Measurements from ENCODE around the gene ATG9B.

ATG9B gene

GRCh38 chr7:150977382-150978125, 46.7 kb downstream of the ATG9B start:
- no peak for DNase-seq

- no peak for DNase-seq
Observed at GRCh38 chr7:150976529-150977381, 47.5 kb downstream of the ATG9B start.

- no peak for DNase-seq
Observed at GRCh38 chr7:150975536-150976319, 48.6 kb downstream of the ATG9B start.

- peak; percentile 78 to 84 for DNase-seq
Observed at GRCh38 chr7:150974468-150975391, 49.6 kb downstream of the ATG9B start.

GRCh38 chr7:150973571-150974451, 50.5 kb downstream of the ATG9B start:
- no peak for DNase-seq

- no peak for DNase-seq
Observed at GRCh38 chr7:150972741-150973140, 51.6 kb downstream of the ATG9B start.

DNA sequence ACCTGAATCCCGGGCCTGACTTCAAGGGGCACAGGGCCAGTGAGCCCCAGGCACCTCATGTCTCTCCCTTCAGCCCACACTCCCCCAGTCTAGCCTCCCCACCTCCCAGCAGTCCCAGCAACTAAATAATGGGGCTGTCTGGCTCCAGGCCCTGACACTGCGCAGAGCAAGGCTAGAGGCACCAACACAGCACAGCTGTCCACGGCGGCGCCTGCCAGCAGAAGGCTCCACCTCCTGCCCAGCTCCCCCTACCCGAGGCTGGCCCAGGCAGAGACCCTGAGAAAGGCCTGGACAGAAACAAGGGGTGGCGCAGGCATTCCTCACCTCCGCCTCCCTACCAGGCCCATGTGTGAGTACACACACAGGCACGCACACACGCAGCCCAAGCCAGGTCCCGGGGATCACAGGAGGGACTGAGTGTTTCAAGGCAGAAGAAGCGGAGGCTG, 52.2 kb downstream of the ATG9B start:
- no peak for DNase-seq

DNA sequence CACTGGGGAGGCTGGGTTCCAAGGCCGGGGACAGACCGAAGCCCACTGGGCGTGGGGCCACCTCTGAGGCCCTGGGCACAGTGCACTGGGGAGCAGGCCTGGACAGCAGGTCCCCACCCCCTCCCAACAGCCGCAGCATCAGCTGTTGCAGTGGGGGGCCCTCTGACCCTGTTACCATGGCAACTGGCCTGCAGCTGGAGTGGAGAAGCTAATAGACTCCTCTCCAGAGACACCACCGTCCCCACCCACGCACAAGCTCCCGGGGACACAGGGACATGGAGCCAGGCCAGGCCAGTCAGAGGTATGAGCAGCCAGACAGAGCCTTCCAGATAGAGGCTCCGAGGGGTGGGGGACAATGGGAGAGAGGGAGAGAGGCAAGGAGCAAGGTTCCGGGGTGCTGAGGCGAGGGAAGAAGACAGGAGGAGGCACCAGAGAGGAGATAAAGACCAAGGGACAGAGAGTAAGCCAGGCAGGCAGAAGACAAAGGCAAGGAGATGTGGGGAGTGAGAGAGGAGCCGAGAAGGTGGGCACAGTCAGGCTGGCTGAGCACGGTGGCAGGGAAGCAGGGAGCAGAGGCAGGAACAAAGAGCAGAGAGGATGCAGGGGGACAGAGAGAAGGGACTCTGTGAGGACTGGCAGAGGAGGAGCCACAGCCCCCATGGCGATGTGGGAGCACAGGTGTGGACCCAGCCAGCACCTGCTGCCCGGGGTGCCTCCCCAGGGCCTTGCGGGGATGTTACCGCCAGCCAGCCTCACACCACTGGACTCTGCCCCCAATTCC, 52.9 kb downstream of the ATG9B start:
- DNase-seq = no peak

GRCh38 chr7:150970424-150970823, 53.9 kb downstream of the ATG9B start:
- DNase-seq = no peak

- DNase-seq = no peak
Observed at GRCh38 chr7:150969475-150969874, 54.8 kb downstream of the ATG9B start.

- DNase-seq = no peak
Observed at GRCh38 chr7:150968734-150969372, 55.4 kb downstream of the ATG9B start.

GRCh38 chr7:150968056-150968733, 56.1 kb downstream of the ATG9B start:
- DNase-seq = no peak

- DNase-seq = no peak
Observed at GRCh38 chr7:150967349-150967748, 56.9 kb downstream of the ATG9B start.

DNA sequence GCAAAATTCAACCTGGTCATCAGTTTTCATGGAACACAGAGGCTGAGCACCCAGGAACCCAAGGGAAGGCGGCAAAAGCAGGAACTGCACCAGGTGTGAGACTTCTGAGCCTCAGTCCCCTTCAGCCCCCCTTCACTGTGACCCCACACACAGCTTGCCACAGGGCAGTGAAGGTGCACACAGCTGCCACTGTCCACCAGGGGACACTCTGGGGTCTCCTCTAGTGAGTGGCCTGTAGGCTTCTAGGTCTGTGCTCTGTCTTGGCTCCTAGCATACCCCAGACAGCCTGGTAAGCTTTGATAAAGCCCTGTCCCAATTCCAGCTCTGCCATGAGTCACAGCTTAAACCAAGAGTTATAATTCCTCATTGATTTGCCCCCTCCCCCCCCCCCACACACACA, 58.3 kb downstream of the ATG9B start:
- no peak for DNase-seq

- DNase-seq = no peak
Observed at GRCh38 chr7:150965273-150965830, 58.9 kb downstream of the ATG9B start.

All from stimulated activated CD4-positive, alpha-beta T cell treated with anti-CD3 and anti-CD28 coated beads, Interleukin-4, amount 100 ng/mL, for 4 hours (primary cell).